Erythroblast (primary cell): ENCODE results near the gene BAIAP2.

ENCODE experiments used
- GATA1 ChIP-seq: IDR thresholded peaks from 2 replicates; pipeline ENCODE4 v1.6.1; 2011; ENCODE audit warnings: low read depth, mild to moderate bottlenecking, control low read depth, low read length, moderate library complexity
- POLR2A ChIP-seq: IDR thresholded peaks from 2 replicates; pipeline ENCODE4 v1.6.1; 2011; ENCODE audit warnings: mild to moderate bottlenecking, low read length

DNA sequence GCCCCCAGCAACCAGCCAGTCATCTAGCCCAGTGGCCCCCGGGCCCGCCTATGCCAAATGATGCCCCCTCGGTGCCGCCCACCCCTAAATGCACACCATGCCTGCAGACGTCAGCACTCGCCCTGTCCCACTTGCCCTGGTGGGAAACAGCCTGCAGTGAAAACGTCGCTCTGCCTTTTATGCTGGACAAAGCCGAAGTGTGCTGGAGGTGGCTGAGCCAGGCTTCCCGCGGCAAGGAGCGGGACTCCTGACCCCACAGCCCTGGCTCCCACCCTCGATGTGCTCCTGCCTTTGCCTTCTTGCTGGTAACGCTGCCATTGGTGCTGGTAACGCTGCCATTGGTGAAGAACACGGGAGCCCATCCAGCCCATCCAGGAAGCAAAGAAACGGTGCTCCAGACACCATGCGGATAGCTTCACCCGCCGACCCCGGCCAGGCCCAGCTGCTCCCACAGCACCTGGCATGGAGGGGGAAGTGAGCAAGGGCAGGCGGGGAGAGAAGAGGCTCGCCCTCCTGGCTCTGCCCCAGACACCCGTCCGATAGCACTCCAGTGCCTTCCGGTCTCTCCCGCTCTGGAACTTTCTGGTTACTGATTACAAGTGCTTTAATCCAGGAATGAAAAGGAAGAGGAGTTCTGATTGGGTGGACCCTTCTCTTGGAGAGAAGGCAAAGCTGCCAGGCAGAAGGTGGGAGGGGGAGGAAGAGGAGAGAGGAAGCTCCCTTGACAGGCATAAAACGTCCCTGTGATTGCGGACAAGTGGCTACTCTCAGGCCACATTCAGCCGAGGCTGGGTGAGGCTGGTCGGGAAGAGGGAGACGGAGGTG, 4.0 kb upstream of the BAIAP2 start:
- TF ChIP-seq POLR2A (no peak), GATA1 (no peak)
